Measurements from ENCODE around the gene PSMB2.

Gene PSMB2

GRCh38 chr1:35555601-35556477 is 85.5 kb downstream of the PSMB2 start:
- DNase-seq, result no peak

DNA sequence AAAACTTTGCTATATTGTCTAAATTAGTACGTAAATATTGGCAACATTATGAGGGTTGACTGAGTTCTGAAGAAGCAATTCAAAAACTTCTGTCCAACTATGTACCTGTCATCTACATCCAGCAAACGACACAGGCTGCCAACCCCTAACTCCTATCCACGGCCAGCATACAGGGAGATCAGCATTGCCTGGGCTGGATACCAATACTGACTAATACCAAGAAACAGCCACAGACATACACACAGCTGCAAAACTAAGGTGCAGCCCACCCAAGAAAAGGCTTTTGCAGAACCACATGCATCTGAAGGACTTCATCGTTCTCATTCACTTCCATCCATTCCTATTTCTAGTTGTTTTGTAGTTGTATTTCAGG is 86.1 kb downstream of the PSMB2 start:
- DNase-seq, result no peak

- no peak for DNase-seq
These were observed 86.8 kb downstream of the PSMB2 start for GRCh38 chr1:35554266-35555211.

DNA sequence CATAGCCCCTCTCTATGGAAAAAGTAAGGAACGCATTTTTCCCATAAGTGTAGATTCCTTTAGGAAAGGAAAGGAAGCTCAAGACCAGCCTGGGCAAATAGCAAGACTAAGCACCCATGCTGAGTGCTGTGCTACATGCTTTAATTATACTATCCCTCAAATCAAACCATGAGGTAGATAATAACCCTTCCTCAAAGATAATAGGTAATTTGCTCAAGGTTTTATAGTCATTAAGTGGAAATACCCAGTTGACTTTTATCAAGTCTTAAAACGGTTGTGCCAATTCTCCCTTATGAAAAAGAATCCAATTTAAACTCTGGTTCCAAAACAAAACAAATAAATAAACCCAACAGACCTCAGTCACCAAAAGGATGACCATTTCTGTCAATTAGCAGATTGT is 87.5 kb downstream of the PSMB2 start:
- DNase-seq, result no peak
